AG09309 (cell line): Measurements from ENCODE around the gene RYR2.

Experiments
- DNase-seq: peaks from one replicate; pipeline ENCODE4 v3.0.0-alpha.2; 2010; ENCODE audit warnings: low read depth
- H3K4me3 ChIP-seq: 2 replicates; pipeline ENCODE4 v1.5.1; 2011; ENCODE audit warnings: mild to moderate bottlenecking, low read depth, low read length, moderate library complexity; ENCODE audit not compliant: control insufficient read depth
- CTCF ChIP-seq: IDR thresholded peaks from 2 replicates; pipeline ENCODE4 v1.5.1; 2011; ENCODE audit warnings: mild to moderate bottlenecking, low read depth, low read length, inconsistent platforms; ENCODE audit not compliant: insufficient read depth, control insufficient read depth; ENCODE audit errors: missing control alignments

The RYR2 gene

GRCh38 chr1:237700181-237700580, 658.2 kb downstream of the RYR2 start:
- no peak for TF ChIP-seq CTCF
- H3K4me3 ChIP-seq: no peak overlapping the region

GRCh38 chr1:237701534-237701933, 659.5 kb downstream of the RYR2 start:
- H3K4me3 ChIP-seq: no peak overlapping the region
- TF ChIP-seq CTCF: no peak
- DNase-seq: no peak

More at GRCh38 chr1:237700181-237700580, 658.2 kb downstream of the RYR2 start:
- no peak for DNase-seq

GRCh38 chr1:237702161-237702560, 660.2 kb downstream of the RYR2 start:
- no peak overlapping the region for H3K4me3 ChIP-seq
- TF ChIP-seq CTCF: no peak
- no peak for DNase-seq

- no peak for TF ChIP-seq CTCF
- DNase-seq: no peak
- H3K4me3 ChIP-seq: no peak overlapping the region
These were observed 663.5 kb downstream of the RYR2 start for GRCh38 chr1:237705462-237705861.

- no peak overlapping the region for H3K4me3 ChIP-seq
- no peak for TF ChIP-seq CTCF
- no peak for DNase-seq
These were observed 667.4 kb downstream of the RYR2 start for GRCh38 chr1:237709355-237709754.

GRCh38 chr1:237711281-237711680, 669.3 kb downstream of the RYR2 start:
- no peak for DNase-seq
- no peak for TF ChIP-seq CTCF
- H3K4me3 ChIP-seq: no peak overlapping the region

- TF ChIP-seq CTCF: no peak
- no peak for DNase-seq
- H3K4me3 ChIP-seq: no peak overlapping the region
These were observed 670.1 kb downstream of the RYR2 start for GRCh38 chr1:237712082-237712481.
